ENCODE data around the gene MRO. TPM values are rescaled to one million over a fixed set of nuclear protein-coding genes. Genes with fewer than 3 reads are reported as not detected.

Gene MRO
- total RNA-seq, 2 experiments from 2014 or later: not detected

Other genes starting within 250 kb of the MRO start
- 10 to 100 TPM; 71.8 to 73.6 TPM for gene ME2, start 59.1 kb upstream of the MRO start, total RNA-seq
- 1 to 10 TPM; 5.9 to 7.3 TPM for gene ELAC1, start 148.0 kb upstream of the MRO start, total RNA-seq
- 10 to 100 TPM; 80.3 to 83.8 TPM for gene SMAD4, start 210.2 kb upstream of the MRO start, total RNA-seq

Data from activated CD4-positive, alpha-beta memory T cell treated with anti-CD3 and anti-CD28 coated beads, Interleukin-2, amount 10 ng/mL, durations not matched to agents 7 days and 5 days (primary cell).